Measurements from ENCODE around the gene CFAP46.

- no peak for TF ChIP-seq CTCF (IDR thresholded peaks at IDR 0.05; ENCODE audit: poor library complexity, severe bottlenecking)
- no peak for TF ChIP-seq TAF1 (IDR thresholded peaks at IDR 0.05; ENCODE audit: low read depth)
- TF ChIP-seq POLR2AphosphoS5 (IDR thresholded peaks at IDR 0.05): no peak
- TF ChIP-seq SMC3 (conservative IDR thresholded peaks at IDR 0.05; ENCODE audit: poor library complexity): no peak
Observed at GRCh38 chr10:132858121-132859081, 84.0 kb downstream of the CFAP46 start.

Data from neural cell (in vitro differentiated cells).